CD4-positive, alpha-beta T cell treated with Interleukin-10 for 1 hour (primary cell): ENCODE results near the gene UBQLN3.

ENCODE experiments used
- DNase-seq: peaks from one replicate; pipeline ENCODE4 v3.0.0-alpha.2; 2020

The UBQLN3 gene

DNA sequence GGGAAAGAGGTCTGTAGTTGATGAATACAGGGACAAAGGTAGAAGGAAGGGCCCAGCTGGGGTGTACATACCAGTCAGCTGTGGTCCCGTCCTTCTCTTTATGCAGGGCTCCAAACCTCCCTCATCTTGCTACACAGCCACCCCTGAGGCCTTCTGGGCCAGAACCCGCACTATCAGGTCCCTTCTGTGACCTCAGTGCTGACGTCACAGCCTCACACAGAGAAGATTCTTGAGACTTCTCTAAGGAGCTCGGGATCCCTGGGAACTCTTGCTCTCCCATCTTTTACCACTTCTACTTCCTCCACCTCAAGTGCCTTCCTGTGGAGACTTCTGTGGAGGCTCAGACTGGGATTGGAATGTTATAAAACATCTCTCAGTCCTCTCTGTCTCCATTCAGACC lies at the start of gene UBQLN3:
UBQLN3 (minus strand) TSS at position 155 of the 400 bp plus-strand sequence. CDS start 399 bp downstream, outside the sequence.
- DNase-seq: no peak

DNA sequence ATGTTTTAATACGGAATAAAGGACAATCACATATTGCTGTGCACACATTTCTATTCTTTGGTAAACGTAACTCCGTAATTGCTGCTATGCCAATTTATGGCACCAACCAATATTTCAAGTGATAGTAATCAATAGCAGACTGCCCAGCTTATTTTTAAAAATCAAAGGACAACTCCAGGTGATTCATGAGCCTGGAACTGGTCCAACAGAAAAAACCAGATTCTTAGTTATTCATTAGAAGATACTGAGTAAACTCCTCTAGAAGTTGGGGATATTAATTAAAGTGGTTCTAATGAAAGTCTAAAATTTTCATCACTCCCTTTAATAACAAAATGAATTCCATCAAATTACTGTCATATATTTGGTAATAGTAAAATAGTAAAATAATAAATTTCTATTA lies 48.0 kb upstream of the UBQLN3 start:
- no peak for DNase-seq

DNA sequence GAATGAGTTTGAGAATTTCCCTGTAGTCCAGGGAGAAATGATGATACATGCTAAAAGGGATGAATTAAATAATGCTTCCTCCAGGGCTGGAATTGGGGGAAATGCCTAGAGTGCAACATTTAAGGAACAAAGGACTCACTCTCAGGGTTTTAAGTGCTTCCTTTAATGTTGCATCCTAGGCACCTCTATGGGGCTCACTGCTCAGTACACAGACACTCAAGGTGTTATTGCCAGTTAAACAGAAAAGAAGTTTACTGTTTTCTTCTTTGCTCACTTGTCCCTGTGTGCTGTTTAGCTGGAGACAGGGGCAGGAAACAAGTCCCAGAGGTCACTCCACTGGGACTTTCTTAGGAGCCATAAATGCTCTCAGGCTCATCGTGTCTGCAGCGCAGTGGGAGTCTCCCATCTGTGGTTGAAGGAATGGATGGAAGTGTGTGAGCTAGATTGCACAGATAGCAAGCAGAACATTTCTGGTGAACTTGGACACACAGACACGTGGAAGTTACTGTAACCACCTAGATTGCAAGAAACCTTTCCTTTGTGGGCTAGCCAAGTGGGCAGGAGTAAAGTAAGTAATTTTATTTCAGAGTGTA lies 46.9 kb upstream of the UBQLN3 start:
- no peak for DNase-seq

DNA sequence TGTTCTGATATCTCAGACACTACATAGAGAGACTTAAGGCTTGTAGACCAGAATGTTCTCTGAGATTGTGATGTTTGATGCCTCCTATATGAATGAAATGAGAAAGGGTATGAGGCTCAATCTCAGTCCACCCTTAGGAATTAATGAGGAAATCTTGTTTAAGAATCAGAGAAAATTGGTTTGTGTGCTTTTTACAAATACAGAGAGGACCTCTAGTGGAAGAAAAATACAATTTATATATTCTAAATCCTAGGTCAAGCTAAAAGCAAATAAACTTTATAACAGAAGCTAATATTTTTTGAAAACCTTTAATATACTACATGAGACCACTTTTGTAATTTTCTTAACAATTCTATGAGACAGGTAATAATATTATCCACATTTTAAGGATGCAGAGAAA lies 43.6 kb upstream of the UBQLN3 start:
- DNase-seq: no peak

DNA sequence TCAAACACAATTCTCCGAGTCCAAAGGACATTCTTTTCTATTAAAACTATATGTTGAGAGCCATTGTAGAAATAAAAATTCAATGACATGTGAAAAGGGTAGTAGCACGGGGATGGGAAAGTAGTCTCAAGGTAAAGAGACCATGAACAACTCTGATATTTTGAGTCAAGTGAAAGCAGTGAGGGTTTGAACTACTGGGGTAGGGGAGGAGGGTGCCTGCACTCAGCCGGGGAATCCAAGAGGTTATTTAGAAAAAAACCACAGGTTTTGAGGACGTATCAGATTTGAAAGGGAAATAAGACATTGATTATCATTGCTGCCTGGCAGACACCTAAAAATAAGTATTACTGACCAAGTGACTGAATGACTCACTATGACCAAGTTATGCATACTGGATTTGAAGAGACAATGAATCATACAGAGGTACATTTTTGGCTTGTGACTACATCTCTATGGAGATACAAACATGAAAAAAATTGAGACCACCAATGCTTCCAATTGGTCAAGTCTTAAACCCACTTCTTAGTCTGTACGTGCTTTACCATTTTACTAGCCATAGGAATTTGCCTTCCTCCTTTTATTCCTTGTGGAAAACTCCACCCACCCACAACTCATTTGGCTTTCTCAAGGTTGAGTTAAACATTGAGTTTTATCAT lies 40.8 kb upstream of the UBQLN3 start:
- DNase-seq: no peak

DNA sequence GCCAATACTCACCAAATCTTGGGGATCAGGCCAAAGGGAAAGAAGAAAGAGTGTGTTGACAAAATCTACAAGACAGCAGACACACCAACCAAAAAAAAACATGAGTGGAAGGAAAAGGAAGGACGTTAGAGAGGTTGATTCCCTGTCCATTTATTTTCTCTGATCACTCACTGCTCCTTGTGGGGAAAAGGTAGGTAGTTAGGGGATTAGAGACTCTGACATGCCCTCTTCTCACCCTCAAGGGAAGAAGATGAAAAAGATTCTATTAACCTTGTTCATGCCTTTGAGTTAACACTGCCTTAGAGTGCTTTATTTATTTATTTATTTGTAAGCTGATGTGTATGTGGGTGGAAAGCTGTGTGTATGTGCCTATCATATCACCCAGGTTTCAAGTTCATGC lies 38.7 kb upstream of the UBQLN3 start, which contains the start of gene OR52H1:
OR52H1 (minus strand) TSS at position 101 of the 400 bp plus-strand sequence. CDS start 3,035 bp downstream, outside the sequence.
- DNase-seq: no peak

DNA sequence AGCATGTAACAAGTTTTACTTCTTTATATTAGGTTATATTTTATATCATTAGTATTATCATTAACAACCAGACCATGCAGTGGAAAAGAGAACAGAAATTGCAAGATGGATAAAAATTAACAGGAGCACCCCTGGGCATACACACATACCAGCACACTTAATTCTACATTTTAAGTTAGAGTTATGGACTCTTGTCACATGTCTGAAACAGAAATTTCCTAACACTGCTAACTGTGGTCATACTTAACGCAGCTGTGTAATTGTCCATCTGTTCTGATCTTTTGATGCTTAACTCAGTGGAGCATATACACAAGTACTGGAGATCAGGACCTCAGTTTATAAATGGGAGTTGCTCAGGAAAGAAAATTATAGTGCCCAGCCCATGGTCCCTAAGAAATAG lies 38.2 kb upstream of the UBQLN3 start:
- DNase-seq: no peak

DNA sequence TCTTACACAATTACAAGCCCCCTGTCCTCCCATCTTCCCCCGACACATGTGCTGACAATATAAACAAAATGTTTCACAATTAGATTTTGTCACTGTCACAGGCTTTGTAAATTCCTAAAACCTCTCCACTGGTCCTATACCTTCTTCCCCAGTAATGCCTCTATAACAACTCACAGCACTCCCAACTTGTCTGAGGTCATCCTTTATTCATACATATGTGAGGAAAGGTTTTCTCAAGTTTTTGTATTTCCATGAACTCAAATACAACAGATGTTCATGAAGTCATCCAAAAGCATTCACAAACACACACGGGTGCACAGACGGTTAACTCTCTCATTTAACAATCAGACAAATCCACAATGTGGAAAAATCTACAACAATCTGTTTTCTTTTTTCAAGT lies 36.7 kb upstream of the UBQLN3 start:
- DNase-seq: no peak

DNA sequence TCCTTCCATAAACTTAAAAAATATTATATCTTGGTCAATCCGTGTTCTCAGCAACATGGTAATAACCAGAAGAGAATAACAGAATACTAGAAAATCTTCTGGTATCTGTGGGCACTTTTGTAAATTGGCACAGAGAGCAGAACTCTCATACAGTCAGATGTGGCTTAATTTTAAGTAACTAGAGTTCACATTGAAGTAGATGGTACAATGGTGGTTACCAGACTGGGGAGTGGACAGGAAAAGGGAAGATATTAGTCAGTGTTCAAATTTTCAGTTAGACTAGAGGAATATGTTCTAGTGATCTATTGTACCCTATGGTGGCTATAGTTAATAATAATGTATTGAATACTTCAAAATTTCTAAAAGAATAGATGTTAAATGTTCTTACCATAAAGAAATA lies 31.7 kb upstream of the UBQLN3 start:
- DNase-seq: no peak

DNA sequence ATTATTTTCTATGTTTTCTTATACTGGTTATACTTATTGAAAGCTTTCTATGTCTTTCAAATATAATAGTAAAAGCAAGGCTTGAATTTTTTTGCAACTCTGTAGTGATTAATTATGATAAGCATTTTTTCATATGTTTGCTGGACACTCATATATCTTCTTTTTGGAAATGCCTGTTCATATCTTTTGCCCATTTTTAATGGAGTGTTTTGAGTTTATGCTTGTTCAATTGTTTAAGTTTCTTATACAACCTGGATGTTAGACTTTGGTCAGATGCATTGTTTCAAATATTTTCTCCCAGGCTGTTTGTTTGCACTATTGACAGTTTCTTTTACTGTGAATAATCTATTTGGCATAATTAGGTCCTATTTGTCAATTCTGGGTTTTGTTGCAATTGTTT lies 26.7 kb upstream of the UBQLN3 start:
- DNase-seq: no peak

DNA sequence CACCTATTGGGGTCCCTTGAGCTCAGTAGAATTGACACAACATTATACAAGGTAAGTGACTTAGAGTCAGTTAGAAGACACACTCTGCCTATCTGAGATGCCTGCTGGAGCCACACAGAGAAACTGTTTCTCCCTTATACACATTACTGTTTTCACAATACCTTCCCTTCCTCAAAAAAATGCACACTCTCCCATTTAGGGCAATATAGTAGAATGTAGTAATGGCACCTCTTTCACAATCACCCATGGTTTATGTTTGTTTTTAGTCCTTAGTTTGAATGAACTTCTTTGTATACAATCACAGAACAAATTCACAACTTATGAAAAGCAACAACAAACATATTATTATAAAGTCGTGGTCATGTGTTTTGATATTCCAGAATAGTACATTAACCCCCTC lies 24.3 kb upstream of the UBQLN3 start:
- no peak for DNase-seq

DNA sequence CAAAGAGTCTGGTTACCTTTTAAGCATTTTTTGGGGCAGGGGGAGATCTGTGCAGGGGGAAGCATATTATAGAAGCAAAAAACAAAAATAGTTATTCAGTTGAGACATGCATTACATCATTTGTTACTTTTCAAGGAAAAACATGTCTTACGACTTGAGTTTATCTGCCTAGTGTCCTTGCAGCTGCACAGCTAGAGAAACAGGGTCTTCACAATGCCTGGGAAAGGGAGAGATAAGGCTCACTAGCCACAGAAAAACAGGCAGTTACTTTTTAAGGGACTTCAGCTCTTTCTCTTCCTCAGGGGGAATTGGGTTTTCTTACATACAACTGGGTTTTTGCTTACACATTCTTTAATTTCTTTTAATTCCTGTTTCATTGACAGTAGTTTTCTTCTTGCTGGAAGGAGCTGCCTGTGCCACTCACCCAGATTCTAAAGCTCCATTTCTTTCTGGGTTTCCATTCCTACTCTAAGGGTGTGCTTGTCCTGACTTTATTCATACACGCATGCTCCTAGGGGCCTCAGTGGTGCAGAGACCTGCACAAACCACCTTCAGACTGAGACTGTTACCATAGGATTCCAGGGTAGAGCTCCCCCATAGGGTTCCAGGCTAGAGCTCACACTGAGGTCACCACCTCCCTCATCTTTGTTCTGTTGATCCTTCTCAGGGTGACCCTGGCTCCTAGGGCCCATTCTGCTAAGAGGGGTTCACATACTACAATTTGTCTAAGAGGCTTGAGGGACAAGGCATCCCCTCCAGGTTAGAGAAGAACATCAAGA lies 21.5 kb upstream of the UBQLN3 start:
- DNase-seq: no peak

DNA sequence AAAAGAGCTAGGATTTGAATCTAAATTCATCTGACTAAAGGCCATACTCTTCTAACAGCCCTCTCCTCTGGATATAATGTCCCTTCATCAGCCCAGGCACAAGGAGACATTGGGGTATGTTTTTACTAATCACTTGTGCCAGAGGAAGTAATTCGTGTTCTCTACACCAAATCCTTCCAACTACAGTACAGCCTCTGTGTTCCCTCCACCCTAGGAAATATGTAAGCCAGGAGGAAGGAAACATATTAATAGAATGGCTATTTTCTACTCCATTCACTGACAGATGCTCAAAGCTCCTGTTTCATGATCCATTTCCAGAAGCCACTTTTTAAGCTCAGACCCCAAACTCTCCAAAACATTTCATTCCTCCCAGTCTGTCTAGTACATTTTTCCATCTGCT lies 18.7 kb upstream of the UBQLN3 start:
- DNase-seq: no peak

DNA sequence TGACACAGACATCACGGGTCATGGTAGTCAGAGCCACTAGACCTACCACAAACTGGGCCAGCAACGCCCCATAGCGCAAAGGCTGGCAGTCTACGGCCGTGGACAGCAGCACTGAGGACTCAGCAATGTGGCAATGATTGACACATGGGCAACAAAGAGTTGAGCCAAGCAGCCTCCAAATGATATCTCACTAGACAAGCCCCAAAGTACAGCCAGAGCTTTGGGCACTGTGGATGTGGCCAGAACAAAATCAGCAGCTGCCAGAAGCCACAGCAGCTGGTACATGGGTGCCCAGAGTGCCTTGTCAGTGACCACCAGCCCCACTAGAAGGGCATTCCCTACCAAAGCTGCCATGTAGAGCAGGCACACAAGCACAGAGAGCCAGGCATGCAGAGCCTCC lies 18.0 kb upstream of the UBQLN3 start:
- DNase-seq: no peak

DNA sequence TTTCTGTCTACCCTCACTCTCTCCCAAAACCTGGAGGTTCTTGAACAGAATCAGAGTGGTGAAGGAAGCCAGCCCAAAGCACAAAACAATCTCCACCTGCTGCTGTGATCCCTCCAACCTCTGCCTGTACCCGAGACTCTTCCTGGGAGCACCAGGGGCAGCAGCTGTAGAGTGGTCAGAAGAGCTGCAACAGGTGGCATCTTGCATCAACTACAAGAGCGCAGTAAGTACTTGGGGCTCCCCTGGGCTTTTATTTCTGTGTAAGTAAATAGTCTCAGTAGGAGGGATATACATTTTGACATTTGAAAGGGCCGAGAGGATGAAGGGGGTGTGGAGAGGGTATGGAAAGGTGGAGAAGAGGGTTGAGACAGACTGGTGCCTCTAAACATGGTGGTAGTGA lies 15.0 kb upstream of the UBQLN3 start:
- no peak for DNase-seq

DNA sequence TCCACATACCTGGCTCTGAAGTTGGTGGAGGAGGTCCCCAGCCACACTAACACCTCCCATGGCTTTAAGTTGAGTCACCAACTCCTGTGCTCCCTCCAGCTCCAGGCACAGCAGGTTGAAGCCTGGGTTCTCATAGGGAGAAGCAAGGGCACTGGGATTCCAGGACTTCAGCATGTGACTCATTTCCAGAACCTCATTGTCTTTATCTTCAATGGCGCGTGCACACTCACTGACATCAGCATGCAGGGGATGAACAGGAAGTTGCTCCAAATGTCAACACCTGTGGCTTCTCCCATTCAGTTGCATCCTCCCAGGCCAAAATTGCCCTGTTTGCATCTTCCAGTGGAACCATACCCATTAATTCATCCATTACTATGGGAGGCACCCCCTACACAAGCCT lies 12.6 kb upstream of the UBQLN3 start:
- no peak for DNase-seq

DNA sequence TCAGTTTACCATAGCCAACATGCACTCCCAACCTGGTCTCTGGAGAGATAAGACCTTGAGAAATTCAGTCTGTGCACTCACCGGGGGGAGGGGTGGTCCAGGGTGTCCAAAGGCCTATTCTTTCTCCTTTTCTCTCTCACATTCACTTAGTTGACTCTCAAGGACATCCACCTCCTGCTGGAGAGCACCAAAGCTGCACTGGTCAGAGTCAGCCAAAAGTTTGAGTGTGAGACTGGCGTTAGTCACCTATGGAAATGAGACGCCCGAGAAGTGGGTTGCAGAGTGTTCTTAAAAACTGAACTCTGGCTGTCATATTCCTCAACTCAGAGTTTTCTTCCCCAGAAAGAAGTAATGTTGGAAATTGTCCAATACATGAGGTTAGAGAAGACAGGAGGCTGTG lies 11.8 kb upstream of the UBQLN3 start:
- no peak for DNase-seq

DNA sequence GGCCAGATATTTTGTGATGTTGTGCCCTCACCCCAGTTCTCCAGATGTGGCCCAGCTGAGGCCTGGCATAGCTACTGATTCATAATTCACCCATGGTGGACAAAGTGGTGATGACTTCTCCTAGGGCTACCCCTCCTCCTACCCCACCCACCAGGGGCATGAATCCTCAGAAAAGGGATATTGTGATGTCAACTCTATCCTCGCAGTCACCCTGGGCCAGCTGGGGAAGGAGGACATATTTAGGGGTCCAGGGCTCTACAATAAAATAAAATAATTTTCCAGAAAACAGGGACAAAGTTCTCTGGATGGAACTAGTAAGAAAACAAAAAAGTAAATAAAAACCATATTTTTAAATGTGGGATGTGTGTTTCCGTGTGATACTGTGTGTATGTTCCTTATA lies 6.8 kb upstream of the UBQLN3 start, which contains the start of gene UBQLNL:
UBQLNL (minus strand) TSS at position 101 of the 400 bp plus-strand sequence. CDS start 258 bp downstream, outside the sequence.
- no peak for DNase-seq

DNA sequence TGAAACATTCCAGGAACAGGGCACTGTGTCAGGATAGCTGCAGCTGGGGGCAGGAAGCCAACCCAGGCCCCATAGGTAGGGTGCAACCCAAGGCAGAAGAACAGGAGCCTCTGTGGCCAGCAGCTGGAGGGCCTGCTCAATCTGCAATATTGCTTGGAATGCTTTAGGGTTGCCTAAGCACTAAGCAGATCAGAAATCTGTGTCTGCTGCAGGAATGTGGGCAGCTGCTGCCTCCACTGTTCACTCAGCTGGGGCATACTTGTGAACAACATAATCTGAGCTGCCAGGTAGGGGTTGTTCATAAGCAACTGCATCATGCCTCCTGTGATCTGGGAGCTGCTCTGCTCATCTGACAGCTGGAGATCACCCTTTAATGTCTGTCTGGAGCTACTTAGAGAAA lies 5.1 kb upstream of the UBQLN3 start:
- DNase-seq: no peak

DNA sequence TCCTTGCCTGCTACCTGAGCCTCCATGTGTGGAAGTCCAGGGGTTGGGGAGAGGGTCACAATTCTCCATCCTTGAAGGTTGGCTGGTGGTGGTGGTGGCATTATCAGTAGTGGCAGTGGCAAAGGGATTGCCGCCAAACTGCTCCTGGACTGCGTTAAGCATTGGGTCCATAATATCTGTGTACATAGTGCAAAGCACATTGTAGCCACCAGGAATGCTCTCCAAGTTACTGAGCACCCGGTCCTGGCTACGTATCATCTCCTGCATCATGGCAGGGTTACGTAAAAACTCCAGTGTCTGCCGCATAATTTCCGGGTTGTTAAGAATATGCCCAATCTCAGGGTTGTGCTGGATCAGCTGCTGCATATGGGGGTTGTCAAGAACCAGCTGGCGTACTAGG lies 1.2 kb downstream of the UBQLN3 start:
- no peak for DNase-seq

DNA sequence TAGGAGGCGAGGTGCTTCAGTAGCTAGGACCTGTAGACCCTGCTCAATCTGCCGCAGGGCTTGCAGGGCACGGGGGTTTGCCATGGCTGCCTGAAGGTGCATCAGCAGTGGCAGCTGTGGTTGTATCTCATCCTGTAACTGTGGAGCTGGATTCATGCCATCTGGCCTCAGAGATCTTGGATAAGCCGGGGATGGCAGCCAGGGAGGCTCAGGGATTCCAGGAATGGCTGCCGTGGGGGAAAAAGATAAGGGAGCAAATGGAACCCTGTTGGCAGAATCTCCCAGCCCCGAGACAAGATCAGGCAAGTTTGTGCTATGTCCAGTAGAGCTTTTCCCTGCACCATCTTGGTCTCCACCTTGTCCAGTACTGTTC lies 1.8 kb downstream of the UBQLN3 start:
- no peak for DNase-seq

DNA sequence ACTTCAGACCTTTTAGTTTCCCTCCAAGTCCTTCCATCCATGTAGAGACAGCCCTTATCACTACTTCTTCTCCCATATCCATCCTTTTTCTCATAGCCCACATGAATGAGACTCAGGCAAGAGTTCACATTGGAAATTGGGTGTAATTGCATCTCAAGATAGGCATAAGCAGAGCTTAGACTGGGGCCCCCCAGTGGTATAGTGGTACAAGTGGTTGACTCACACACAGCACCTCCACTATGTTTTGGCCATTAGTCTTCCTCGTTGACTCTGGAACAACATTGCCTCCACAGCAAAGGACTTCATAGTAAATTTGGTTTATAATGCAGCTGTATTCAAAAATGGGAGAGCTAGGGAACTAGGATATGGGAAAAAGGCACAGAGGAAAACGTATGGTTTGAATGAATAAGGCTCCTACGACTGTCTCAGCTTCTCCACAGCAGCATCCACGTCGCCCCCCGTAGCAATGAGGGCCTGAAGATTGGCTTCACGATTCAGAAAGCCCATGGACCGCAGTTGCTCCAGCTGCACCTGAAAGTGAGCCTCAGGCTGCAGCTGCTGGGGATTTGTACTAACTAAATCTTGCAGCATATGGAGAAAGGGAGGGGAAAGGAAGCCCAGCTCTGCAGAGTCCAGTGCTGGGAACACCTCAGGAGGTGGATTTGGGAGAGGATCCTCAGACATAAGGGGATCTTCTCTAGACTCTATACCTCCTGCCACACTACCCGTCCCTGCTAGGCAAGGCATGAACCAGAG lies 2.4 kb downstream of the UBQLN3 start:
- no peak for DNase-seq

DNA sequence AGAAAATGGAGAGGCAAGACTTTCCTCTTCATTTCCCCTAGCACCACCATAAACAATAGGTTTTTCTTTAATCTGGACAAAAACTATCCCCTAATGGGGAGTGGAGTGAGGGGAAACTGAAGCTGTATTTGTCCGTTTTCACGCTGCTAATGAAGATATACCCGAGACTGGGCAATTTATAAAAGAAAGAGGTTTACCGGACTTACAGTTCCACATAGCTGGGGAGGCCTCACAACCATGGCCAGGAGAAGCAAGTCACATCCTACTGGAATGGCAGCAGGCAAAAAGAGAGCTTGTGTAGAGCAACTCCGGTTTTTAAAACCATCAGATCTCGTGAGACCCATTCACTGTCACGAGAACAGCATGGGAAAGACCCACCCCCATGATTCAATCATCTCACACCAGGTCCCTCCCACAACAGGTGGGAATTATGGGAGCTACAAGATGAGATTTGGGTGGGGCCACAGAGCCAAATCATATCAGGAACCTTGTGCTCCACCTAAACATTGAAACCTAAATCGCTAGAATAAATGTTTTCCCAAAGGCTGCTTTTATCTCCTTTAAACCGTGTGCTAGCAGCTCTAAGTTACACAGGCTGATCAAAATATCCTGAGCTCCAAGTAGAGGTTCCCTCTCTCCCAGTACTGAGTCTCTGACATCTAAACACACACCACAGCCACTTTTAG lies 4.3 kb downstream of the UBQLN3 start:
- no peak for DNase-seq
